Osteocyte (in vitro differentiated cells): ENCODE results near the gene SUMO3. TPM values are rescaled to one million over a fixed set of nuclear protein-coding genes. Genes with fewer than 3 reads are reported as not detected.
"Not testable (repeated sequence)": the region's sequence is repeated elsewhere in the genome, so short reads cannot be mapped to it uniquely, and the experiment has no call there.

Source experiments
- DNase-seq: peaks from one replicate; pipeline ENCODE4 v3.0.0; 2021; ENCODE audit warnings: mixed read lengths; ENCODE audit not compliant: unreplicated experiment; ENCODE audit errors: extremely low spot score
- H3K27ac Mint-ChIP-seq: one replicate; pipeline ENCODE4 v1.8.0; 2021; ENCODE audit warnings: mild to moderate bottlenecking, mixed read lengths; ENCODE audit not compliant: unreplicated experiment
- H3K27me3 Mint-ChIP-seq: one replicate; pipeline ENCODE4 v1.8.0; 2021; ENCODE audit warnings: mixed read lengths; ENCODE audit not compliant: unreplicated experiment
- H3K36me3 Mint-ChIP-seq: one replicate; pipeline ENCODE4 v1.8.0; 2021; ENCODE audit warnings: mixed read lengths; ENCODE audit not compliant: unreplicated experiment
- H3K4me1 Mint-ChIP-seq: one replicate; pipeline ENCODE4 v1.8.0; 2021; ENCODE audit warnings: mixed read lengths; ENCODE audit not compliant: unreplicated experiment
- H3K4me3 Mint-ChIP-seq: one replicate; pipeline ENCODE4 v1.8.0; 2021; ENCODE audit warnings: mild to moderate bottlenecking, moderate library complexity, mixed read lengths; ENCODE audit not compliant: unreplicated experiment
- H3K9me3 Mint-ChIP-seq: one replicate; pipeline ENCODE4 v1.8.0; 2021; ENCODE audit warnings: mixed read lengths; ENCODE audit not compliant: unreplicated experiment
- total RNA-seq: library from RNA; stranded (reverse); gene quantifications from 2 replicates; pipeline ENCODE4 v1.2.1, GENCODE V29; 2021
- TF ChIP-seq, protein P1 (sequence below): fragments of 200-600 bp; sonication (generic); IDR thresholded peaks from 2 replicates; pipeline ENCODE4 v1.5.0; 2021; ENCODE audit warnings: antibody characterized with exemption, mild to moderate bottlenecking, moderate library complexity

Gene SUMO3
- total RNA-seq, 1 donor from 2014 or later, result 69.6 TPM

- peaks cover 11% of the 10 kb centered on the region for H3K9me3 Mint-ChIP-seq
- H3K36me3 Mint-ChIP-seq, result no peaks in the 10 kb centered on the region
- no peak overlapping the region for H3K27ac Mint-ChIP-seq
- peaks cover 12% of the 10 kb centered on the region for H3K4me1 Mint-ChIP-seq
- H3K27me3 Mint-ChIP-seq, result peaks cover 8% of the 10 kb centered on the region
- TF ChIP-seq, protein P1, sequence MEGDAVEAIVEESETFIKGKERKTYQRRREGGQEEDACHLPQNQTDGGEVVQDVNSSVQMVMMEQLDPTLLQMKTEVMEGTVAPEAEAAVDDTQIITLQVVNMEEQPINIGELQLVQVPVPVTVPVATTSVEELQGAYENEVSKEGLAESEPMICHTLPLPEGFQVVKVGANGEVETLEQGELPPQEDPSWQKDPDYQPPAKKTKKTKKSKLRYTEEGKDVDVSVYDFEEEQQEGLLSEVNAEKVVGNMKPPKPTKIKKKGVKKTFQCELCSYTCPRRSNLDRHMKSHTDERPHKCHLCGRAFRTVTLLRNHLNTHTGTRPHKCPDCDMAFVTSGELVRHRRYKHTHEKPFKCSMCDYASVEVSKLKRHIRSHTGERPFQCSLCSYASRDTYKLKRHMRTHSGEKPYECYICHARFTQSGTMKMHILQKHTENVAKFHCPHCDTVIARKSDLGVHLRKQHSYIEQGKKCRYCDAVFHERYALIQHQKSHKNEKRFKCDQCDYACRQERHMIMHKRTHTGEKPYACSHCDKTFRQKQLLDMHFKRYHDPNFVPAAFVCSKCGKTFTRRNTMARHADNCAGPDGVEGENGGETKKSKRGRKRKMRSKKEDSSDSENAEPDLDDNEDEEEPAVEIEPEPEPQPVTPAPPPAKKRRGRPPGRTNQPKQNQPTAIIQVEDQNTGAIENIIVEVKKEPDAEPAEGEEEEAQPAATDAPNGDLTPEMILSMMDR, result no peak
- no peak overlapping the region for H3K4me3 Mint-ChIP-seq
- no peak for DNase-seq
Observed at GRCh38 chr21:44833663-44834062, 15.8 kb upstream of the SUMO3 start.

DNA sequence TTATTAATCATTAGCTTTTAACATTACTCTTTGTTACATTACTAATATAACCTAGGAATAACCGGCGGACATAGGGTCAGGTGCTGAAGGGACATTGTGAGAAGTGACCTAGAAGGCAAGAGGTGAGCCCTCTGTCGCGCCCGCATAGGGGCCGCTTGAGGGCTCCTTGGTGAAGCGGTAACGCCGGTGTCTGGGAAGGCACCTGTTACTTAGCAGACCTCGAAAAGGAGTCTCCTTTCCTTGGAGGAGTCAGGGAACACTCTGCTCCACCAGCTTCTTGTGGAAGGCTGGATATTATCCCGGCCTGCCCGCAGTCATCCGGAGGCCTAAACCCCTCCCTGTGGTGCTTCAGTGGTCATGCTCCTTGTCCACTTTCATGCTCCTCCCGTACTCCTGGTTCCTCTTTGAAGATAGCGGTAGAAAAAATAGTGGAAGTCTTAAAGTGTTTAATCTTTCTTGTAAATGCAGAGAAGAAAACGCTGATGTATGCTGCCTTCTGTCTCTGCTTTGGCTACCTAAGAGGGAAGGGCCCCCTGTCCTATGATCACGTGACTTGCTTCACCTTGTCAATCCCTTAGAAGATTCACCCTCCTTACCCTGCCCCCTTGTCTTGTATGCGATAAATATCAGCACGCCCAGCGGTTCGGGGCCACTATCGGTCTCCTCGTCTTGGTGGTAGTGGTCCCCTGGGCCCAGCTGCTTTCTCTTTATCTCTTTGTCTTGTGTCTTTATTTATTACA, 14.8 kb upstream of the SUMO3 start:
- Mint-ChIP-seq H3K4me1 (peaks cover 12% of the 10 kb centered on the region), H3K9me3 (peaks cover 21% of the 10 kb centered on the region)
- H3K27ac Mint-ChIP-seq, H3K27me3 Mint-ChIP-seq, H3K4me3 Mint-ChIP-seq, H3K36me3 Mint-ChIP-seq, DNase-seq: not testable (repeated sequence)

DNA sequence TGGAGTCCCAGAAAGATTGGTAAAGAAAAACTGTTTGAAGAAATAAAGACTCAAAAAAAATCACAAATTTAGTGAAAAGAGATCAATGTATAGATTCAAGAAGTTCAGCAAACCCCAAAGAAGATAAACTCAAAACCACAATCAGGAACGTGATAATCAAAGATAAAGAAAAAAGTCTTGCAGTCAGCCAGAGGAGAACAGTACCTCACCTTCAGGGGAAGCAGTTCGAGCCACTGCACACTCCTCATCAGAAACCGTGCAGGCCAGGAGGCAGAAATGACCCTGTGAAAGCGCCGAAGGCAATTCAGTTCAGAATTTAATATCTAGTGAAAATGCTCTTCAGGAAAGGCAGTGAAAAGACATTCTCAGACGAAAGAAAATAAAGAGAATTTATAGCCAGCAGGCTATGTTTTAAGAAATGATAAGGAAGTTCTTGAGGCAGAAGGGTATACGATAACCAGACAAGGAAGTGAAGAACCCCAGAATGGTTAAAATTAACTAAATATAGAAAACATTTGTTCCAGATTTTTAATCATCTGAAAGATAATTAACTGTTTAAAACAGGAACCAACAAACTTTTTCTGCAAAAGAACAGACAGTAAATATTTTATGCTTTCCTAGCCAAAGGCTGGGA, 13.5 kb upstream of the SUMO3 start:
- Mint-ChIP-seq H3K4me1 (peaks cover under 1% of the 10 kb centered on the region), H3K4me3 (no peak overlapping the region), H3K36me3 (peaks cover 7% of the 10 kb centered on the region), H3K9me3 (peaks cover 29% of the 10 kb centered on the region), H3K27ac (no peak overlapping the region), H3K27me3 (peaks cover 8% of the 10 kb centered on the region)
- TF ChIP-seq, protein P1, result no peak
- no peak for DNase-seq

DNA sequence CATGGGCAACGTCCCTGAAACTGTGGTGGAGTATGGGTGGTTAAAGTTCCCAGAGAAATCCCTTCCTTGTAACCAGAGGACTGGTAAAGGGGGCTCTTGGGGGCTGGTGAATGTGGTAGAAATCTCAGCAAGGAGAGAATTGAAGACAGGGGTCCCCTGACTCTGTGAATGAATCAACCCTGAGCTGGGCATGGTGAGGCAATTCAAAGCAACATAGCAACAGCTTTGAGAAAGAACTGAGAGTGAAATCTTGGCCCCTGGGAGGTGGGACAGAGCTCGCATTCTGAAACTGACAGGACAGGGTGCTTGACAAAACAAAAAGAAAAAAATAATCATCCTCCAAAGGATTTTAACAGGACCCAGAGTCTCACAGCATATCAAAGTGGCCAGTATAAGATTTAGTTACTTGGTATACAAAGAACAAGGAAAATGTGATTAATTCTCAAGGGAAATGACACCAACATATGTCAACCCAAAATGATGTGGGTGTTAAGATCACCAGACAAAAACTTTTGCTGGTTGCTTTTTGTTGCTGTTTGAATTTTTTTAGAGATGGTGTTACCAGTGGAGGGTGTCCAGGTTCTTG, 11.7 kb upstream of the SUMO3 start:
- peaks cover 7% of the 10 kb centered on the region for H3K36me3 Mint-ChIP-seq
- peaks cover 12% of the 10 kb centered on the region for H3K27me3 Mint-ChIP-seq
- no peak overlapping the region for H3K4me3 Mint-ChIP-seq
- H3K27ac Mint-ChIP-seq, result no peak overlapping the region
- peaks cover 29% of the 10 kb centered on the region for H3K9me3 Mint-ChIP-seq
- TF ChIP-seq, protein P1, result no peak
- DNase-seq, result no peak
- H3K4me1 Mint-ChIP-seq, result no peaks in the 10 kb centered on the region

DNA sequence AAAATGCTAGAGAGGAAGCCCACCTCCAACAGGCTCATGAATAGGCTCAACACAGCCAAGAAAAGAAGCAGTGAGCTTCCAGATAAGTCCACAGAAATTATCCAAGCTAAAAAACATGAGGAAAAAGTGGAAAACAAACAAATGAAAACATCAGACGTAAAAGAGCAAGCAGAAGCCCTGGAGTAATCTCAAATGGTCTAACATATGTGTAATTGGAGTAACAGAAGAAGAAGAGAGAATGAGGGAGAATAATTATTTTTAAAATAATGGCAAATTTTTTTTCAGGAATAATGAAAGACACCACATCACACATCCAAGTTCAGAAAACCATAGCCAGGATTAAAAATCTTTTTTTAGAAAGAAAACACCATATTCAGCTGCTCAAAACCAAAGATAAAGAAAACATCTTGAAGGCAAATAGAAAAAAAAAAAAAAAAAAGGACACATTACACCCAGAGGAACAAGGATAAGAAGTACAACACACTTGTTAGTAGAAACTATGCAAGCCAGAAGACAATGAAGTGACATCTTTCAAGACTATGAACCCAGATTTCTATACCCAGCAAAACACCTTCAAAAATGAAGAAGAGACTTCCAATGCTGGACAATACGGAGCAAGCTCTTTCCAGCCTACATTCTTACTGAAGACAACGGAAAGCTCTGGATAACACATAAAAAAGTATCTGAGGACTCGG, 10.6 kb upstream of the SUMO3 start:
- peaks cover 32% of the 10 kb centered on the region for H3K9me3 Mint-ChIP-seq
- no peaks in the 10 kb centered on the region for H3K4me1 Mint-ChIP-seq
- H3K36me3 Mint-ChIP-seq, result peaks cover 8% of the 10 kb centered on the region
- peaks cover 12% of the 10 kb centered on the region for H3K27me3 Mint-ChIP-seq
- no peak for DNase-seq
- no peak overlapping the region for H3K27ac Mint-ChIP-seq
- H3K4me3 Mint-ChIP-seq, result no peak overlapping the region
- TF ChIP-seq, protein P1, result no peak
